ENCODE measurements around the gene FBH1. TPM values are rescaled to one million over a fixed set of nuclear protein-coding genes. Genes with fewer than 3 reads are reported as not detected.

FBH1 gene
- total RNA-seq, 1 experiment from 2014 or later: 50.5 TPM

DNA sequence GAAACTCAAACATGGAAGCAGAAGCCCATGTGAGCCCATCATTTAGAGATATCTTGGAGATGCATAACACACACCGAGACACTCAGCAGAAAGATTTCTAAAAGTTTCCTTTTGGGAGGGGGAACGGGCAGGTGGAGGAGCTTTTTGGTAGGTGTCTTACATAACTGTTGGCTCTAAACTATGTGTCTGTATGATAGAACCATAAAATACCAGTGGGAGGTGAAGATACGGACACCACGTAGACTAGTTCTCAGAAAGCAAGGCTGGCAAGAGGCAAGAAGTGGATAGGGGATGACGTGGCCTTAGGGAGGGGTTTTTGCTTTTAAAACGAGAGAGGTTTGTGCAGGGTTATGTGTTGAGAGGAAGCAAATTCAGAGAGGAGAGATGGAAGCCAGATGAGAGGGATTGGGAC is 50.8 kb downstream of the FBH1 start:
- Histone ChIP-seq H3K4me1 (ENCODE audit: control insufficient read depth, insufficient read depth, low read length) (no peaks in the 10 kb centered on the region), H3K36me3 (ENCODE audit: control insufficient read depth, insufficient read depth, low read length) (no peaks in the 10 kb centered on the region; the same call in 1 of the 2 replicates), H3K9me3 (ENCODE audit: control insufficient read depth, insufficient read depth, low read depth, low read length) (no peaks in the 10 kb centered on the region), H3K27ac (ENCODE audit: low read length) (no peak overlapping the region), H3K4me3 (ENCODE audit: low read depth in 2 of 2, low read length in 2 of 2) (no peak overlapping the region), H3K27me3 (ENCODE audit: control insufficient read depth, insufficient read depth, low read length) (no peaks in the 10 kb centered on the region)
- no peak for DNase-seq (ENCODE audit: low read depth, low spot score)
- no peak for TF ChIP-seq POLR2AphosphoS5 (IDR thresholded peaks at IDR 0.05; ENCODE audit: low read depth, low read length)
- TF ChIP-seq, protein P1, sequence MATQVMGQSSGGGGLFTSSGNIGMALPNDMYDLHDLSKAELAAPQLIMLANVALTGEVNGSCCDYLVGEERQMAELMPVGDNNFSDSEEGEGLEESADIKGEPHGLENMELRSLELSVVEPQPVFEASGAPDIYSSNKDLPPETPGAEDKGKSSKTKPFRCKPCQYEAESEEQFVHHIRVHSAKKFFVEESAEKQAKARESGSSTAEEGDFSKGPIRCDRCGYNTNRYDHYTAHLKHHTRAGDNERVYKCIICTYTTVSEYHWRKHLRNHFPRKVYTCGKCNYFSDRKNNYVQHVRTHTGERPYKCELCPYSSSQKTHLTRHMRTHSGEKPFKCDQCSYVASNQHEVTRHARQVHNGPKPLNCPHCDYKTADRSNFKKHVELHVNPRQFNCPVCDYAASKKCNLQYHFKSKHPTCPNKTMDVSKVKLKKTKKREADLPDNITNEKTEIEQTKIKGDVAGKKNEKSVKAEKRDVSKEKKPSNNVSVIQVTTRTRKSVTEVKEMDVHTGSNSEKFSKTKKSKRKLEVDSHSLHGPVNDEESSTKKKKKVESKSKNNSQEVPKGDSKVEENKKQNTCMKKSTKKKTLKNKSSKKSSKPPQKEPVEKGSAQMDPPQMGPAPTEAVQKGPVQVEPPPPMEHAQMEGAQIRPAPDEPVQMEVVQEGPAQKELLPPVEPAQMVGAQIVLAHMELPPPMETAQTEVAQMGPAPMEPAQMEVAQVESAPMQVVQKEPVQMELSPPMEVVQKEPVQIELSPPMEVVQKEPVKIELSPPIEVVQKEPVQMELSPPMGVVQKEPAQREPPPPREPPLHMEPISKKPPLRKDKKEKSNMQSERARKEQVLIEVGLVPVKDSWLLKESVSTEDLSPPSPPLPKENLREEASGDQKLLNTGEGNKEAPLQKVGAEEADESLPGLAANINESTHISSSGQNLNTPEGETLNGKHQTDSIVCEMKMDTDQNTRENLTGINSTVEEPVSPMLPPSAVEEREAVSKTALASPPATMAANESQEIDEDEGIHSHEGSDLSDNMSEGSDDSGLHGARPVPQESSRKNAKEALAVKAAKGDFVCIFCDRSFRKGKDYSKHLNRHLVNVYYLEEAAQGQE (IDR thresholded peaks at IDR 0.05; ENCODE audit: insufficient read depth in 1 of 2, low read depth in 2 of 2, low read length in 1 of 2): no peak
- no peak for TF ChIP-seq SIN3A (IDR thresholded peaks at IDR 0.05; ENCODE audit: borderline replicate concordance, insufficient read depth, low read depth, low read length)
- TF ChIP-seq, protein P2, sequence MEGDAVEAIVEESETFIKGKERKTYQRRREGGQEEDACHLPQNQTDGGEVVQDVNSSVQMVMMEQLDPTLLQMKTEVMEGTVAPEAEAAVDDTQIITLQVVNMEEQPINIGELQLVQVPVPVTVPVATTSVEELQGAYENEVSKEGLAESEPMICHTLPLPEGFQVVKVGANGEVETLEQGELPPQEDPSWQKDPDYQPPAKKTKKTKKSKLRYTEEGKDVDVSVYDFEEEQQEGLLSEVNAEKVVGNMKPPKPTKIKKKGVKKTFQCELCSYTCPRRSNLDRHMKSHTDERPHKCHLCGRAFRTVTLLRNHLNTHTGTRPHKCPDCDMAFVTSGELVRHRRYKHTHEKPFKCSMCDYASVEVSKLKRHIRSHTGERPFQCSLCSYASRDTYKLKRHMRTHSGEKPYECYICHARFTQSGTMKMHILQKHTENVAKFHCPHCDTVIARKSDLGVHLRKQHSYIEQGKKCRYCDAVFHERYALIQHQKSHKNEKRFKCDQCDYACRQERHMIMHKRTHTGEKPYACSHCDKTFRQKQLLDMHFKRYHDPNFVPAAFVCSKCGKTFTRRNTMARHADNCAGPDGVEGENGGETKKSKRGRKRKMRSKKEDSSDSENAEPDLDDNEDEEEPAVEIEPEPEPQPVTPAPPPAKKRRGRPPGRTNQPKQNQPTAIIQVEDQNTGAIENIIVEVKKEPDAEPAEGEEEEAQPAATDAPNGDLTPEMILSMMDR (IDR thresholded peaks at IDR 0.05): no peak
- no peak for TF ChIP-seq TCF7L2 (IDR thresholded peaks at IDR 0.05; ENCODE audit: low read depth, low read length)
- CTCF ChIA-PET: no interaction called here
- no TSS peak for BruUV-seq (replicated peaks)
- ATAC-seq: no peak
- in situ Hi-C loops (cut with HindIII; ENCODE audit: low pct_unique_long_range_greater_than_20kb, low sequenced_read_pairs): no loop called here
- POLR2A ChIA-PET: no interaction called here
- intact Hi-C loops (cut with micrococcal nuclease; ENCODE audit: unreplicated experiment): loop anchor here (10.0 kb wide), 1 partner anchor 114 kb away; no protein-coding TSS in a partner anchor

DNA sequence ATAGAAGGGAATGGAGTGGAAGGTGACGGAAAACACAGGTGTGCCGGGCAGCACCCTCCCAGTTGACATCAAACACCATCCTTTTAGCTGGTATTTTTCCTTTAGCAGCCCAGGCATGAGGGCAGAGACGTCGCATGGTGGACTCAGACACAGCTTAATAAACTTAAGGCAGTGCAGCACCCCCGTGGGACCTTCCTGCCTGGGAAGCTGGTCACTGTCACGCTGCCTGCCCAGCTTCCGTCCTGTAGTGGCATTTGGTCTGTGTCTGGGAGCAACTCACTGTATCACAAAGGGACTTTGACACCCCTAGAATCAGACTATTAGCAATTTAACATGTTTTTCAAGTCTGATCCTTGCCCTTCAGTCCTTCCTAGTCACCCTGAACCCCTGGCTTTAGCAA is 51.5 kb downstream of the FBH1 start:
- in situ Hi-C loops (cut with HindIII; ENCODE audit: low pct_unique_long_range_greater_than_20kb, low sequenced_read_pairs): no loop called here
- H3K27me3 ChIP-seq (ENCODE audit: control insufficient read depth, insufficient read depth, low read length): no peaks in the 10 kb centered on the region
- DNase-seq (ENCODE audit: low read depth, low spot score) (no peak), ATAC-seq (no peak)
- H3K27ac ChIP-seq (ENCODE audit: low read length): no peak overlapping the region
- no peak for TF ChIP-seq POLR2AphosphoS5 (IDR thresholded peaks at IDR 0.05; ENCODE audit: low read depth, low read length)
- no peak for TF ChIP-seq SIN3A (IDR thresholded peaks at IDR 0.05; ENCODE audit: borderline replicate concordance, insufficient read depth, low read depth, low read length)
- TF ChIP-seq TCF7L2 (IDR thresholded peaks at IDR 0.05; ENCODE audit: low read depth, low read length): no peak
- CTCF ChIA-PET: no interaction called here
- POLR2A ChIA-PET: no interaction called here
- intact Hi-C loops (cut with micrococcal nuclease; ENCODE audit: unreplicated experiment): loop anchor here (10.0 kb wide), 1 partner anchor 113 kb away; no protein-coding TSS in a partner anchor
- no peak overlapping the region for H3K4me3 ChIP-seq (ENCODE audit: low read depth in 2 of 2, low read length in 2 of 2)
- no peaks in the 10 kb centered on the region; the same call in 1 of the 2 replicates for H3K36me3 ChIP-seq (ENCODE audit: control insufficient read depth, insufficient read depth, low read length)
- BruUV-seq (replicated peaks): no TSS peak
- H3K9me3 ChIP-seq (ENCODE audit: control insufficient read depth, insufficient read depth, low read depth, low read length): no peaks in the 10 kb centered on the region
- H3K4me1 ChIP-seq (ENCODE audit: control insufficient read depth, insufficient read depth, low read length): no peaks in the 10 kb centered on the region

DNA sequence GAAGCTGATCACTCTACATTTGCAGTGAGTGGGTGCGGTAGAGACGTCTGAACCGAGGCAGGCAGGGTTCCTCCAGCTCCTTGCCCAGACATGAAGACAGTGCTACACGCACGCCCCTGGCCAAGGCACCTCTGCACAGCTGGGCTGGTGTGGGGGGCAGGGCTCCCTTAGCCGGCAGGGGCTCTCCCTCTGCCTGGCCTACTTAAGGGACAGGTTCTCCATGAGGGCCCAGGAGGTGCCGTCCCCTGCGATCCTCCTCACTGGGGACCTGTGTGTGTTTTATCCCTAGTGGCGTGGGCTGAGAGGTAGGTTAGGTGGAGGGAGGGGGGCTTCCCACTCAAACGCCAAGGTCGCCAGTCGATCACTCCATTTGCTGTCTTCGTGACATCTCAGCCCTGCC is 52.0 kb downstream of the FBH1 start:
- TF ChIP-seq TCF7L2 (IDR thresholded peaks at IDR 0.05; ENCODE audit: low read depth, low read length): no peak
- TF ChIP-seq, protein P2 (IDR thresholded peaks at IDR 0.05): no peak
- intact Hi-C loops (cut with micrococcal nuclease; ENCODE audit: unreplicated experiment): loop anchor here (10.0 kb wide), 1 partner anchor 113 kb away; no protein-coding TSS in a partner anchor
- H3K9me3 ChIP-seq (ENCODE audit: control insufficient read depth, insufficient read depth, low read depth, low read length): no peaks in the 10 kb centered on the region
- H3K27ac ChIP-seq (ENCODE audit: low read length): no peak overlapping the region
- BruUV-seq (replicated peaks): no TSS peak
- in situ Hi-C loops (cut with HindIII; ENCODE audit: low pct_unique_long_range_greater_than_20kb, low sequenced_read_pairs): no loop called here
- H3K4me3 ChIP-seq (ENCODE audit: low read depth in 2 of 2, low read length in 2 of 2): no peak overlapping the region
- ATAC-seq: no peak; the same call in 1 of the 2 replicates
- H3K36me3 ChIP-seq (ENCODE audit: control insufficient read depth, insufficient read depth, low read length): no peaks in the 10 kb centered on the region; the same call in 1 of the 2 replicates
- no peak for DNase-seq (ENCODE audit: low read depth, low spot score)
- POLR2A ChIA-PET: no interaction called here
- CTCF ChIA-PET: no interaction called here
- H3K4me1 ChIP-seq (ENCODE audit: control insufficient read depth, insufficient read depth, low read length): no peaks in the 10 kb centered on the region
- H3K27me3 ChIP-seq (ENCODE audit: control insufficient read depth, insufficient read depth, low read length): no peaks in the 10 kb centered on the region
